ENCODE measurements around the gene MX1.

The MX1 gene

GRCh38 chr21:41477641-41478318, 51.7 kb downstream of the MX1 start:
- H3K27ac Mint-ChIP-seq = no peak overlapping the region
- DNase-seq = no peak
- H3K9me3 Mint-ChIP-seq = no peaks in the 10 kb centered on the region
- H3K4me1 Mint-ChIP-seq (ENCODE audit: low read depth) = no peaks in the 10 kb centered on the region
- H3K36me3 Mint-ChIP-seq (ENCODE audit: low read depth) = no peaks in the 10 kb centered on the region
- H3K27me3 Mint-ChIP-seq = peaks cover 10% of the 10 kb centered on the region
- no peak overlapping the region for H3K4me3 Mint-ChIP-seq

DNA sequence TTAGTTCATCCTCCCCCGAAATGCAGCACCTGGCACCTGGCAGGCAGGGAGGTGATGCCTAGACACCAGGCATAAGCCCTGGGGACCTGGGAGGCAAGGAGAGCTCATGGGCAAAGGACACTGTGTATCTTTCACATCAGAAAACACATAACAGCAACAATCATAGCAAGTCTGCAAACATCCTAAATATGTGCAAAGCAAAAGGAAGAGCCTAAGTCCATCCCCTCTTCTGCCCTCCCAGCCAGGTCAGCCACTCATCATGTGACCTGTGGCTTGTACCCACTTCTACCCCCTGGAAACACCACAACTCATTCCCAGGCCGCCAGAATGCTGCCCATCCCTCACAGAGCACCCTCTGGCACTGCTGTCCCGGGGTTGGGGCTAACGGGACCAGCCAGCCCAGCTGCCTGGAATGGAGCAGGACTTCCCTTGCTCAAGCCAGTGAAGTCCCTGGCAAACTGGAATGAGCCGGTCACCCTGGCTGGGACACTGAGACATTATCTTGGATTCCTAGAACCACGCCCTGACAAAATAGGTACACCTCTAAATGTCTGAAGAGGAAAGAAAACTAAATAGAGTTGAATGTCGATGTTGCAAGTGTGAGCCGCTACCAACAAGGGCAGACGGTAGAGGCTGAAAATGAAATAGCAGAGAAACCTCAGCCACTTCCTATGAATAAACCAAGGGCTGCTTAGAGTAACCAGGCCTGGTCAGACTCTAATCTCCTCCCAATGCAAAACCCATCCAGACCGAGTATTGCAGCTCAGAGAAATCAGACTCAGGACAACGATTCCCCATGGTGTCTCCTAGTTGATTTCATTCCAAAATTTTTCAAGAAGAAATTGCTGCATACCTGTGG, 52.5 kb downstream of the MX1 start:
- Mint-ChIP-seq H3K9me3 (no peaks in the 10 kb centered on the region), H3K27me3 (peaks cover 10% of the 10 kb centered on the region), H3K36me3 (ENCODE audit: low read depth) (no peaks in the 10 kb centered on the region), H3K27ac (no peak overlapping the region), H3K4me3 (no peak overlapping the region), H3K4me1 (ENCODE audit: low read depth) (no peaks in the 10 kb centered on the region)
- DNase-seq = no peak

- Mint-ChIP-seq H3K36me3 (ENCODE audit: low read depth) (no peaks in the 10 kb centered on the region), H3K4me3 (no peak overlapping the region), H3K27ac (no peak overlapping the region), H3K4me1 (ENCODE audit: low read depth) (no peaks in the 10 kb centered on the region), H3K27me3 (peaks cover 10% of the 10 kb centered on the region), H3K9me3 (no peaks in the 10 kb centered on the region)
- DNase-seq = no peak
These were observed 53.6 kb downstream of the MX1 start for GRCh38 chr21:41479686-41480085.

DNA sequence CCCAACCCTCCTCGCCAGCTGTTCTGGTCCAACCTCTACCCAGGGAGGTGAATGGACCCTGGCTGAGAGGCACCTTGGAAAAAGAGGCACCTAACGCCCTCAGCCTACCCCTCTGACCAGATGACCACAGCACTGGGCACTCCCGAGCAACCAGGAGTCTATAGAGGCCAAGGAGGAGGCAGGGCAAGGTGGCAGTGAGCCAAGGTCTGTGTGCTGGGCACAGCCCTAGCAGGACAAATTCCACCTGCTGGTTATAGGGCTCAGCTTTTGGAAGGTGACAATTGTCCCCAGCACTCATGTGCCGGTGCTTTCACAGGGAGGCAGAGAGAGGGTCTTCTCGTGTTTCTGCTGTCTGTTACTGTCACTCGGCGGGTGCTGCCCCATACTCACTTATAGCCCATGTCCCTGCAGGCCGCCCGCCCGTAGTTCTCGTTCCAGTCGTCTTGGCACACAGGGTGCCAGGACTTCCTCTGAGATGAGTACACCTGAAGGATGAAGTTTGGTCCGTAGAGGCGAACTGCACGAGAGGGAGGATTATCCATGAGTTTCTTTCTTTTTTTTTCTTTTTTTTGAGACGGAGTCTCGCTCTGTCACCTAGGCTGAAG, 54.1 kb downstream of the MX1 start:
- H3K27ac Mint-ChIP-seq = no peak overlapping the region
- H3K27me3 Mint-ChIP-seq = peaks cover 10% of the 10 kb centered on the region
- no peak for DNase-seq

DNA sequence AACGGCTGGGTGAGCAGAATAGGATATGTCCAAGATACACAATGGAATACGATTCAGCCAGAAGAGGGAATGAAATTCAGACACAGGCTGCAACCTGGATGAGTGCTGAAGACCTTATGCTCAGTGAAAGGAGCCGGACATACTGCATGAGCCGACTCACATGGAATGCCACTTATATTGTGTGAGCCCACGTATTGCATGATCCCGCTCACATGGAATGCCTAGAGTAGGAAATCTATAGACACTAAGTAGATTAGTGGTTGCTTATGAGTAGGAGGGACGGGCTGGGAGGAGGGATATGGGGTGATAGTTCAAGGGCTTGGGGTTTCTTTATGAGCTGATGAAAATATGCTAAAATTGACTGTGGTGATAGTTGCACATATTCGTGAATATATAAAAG, 55.2 kb downstream of the MX1 start:
- Mint-ChIP-seq H3K4me1 (ENCODE audit: low read depth) (no peaks in the 10 kb centered on the region), H3K4me3 (no peak overlapping the region), H3K36me3 (ENCODE audit: low read depth) (no peaks in the 10 kb centered on the region), H3K27ac (no peak overlapping the region), H3K9me3 (no peaks in the 10 kb centered on the region), H3K27me3 (peaks cover 10% of the 10 kb centered on the region)
- no peak for DNase-seq

More for the DNA sequence above, 54.1 kb downstream of the MX1 start:
- Mint-ChIP-seq H3K4me1 (ENCODE audit: low read depth) (no peaks in the 10 kb centered on the region), H3K9me3 (no peaks in the 10 kb centered on the region), H3K4me3 (no peak overlapping the region), H3K36me3 (ENCODE audit: low read depth) (no peaks in the 10 kb centered on the region)

GRCh38 chr21:41482301-41482700, 56.3 kb downstream of the MX1 start:
- Mint-ChIP-seq H3K27me3 (peaks cover 16% of the 10 kb centered on the region), H3K36me3 (ENCODE audit: low read depth) (no peaks in the 10 kb centered on the region), H3K4me3 (no peak overlapping the region), H3K4me1 (ENCODE audit: low read depth) (no peaks in the 10 kb centered on the region), H3K9me3 (no peaks in the 10 kb centered on the region), H3K27ac (no peak overlapping the region)
- DNase-seq = no peak

DNA sequence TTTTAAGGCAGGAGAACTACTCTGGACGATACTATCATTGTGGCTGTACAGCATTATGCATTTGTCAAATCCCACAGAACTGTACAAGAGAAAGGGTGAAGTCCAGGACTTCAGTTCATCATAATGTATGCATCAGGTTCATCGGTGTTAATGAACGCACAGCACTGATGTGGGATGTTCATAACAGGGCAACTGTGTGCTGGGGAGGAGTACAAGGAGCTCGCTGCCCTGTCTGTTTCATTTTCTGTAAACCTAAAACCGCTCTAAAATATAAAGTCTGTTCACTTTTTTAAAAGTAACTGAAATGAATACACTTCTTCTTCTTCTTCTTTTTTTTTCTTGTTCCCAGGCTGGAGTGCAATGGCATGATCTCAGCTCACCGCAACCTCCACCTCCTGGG, 56.9 kb downstream of the MX1 start:
- H3K27me3 Mint-ChIP-seq = peaks cover 13% of the 10 kb centered on the region
- H3K27ac Mint-ChIP-seq = no peak overlapping the region
- no peak for DNase-seq
- H3K4me3 Mint-ChIP-seq = no peak overlapping the region
- H3K9me3 Mint-ChIP-seq = no peaks in the 10 kb centered on the region
- no peaks in the 10 kb centered on the region for H3K4me1 Mint-ChIP-seq (ENCODE audit: low read depth)
- no peaks in the 10 kb centered on the region for H3K36me3 Mint-ChIP-seq (ENCODE audit: low read depth)

DNA sequence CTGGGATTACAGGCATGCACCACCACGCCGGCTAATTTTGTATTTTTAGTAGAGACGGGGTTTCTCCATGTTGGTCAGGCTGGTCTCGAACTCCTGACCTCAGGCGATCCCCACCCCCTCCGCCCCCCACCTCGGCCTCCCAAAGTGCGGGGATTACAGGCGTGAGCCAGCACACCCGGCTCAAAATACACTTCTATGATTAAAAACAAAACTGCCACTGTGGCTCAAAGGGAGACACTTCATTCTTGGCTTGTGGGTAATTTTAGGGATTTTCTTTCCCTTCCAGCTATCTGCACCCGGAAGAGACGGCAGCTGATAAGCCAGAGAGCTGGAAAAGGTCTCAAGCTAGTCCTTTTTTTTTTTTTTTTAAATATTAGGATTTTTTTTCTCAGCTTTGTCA, 57.4 kb downstream of the MX1 start:
- Mint-ChIP-seq H3K36me3 (ENCODE audit: low read depth) (no peaks in the 10 kb centered on the region), H3K27ac (no peak overlapping the region), H3K9me3 (no peaks in the 10 kb centered on the region), H3K4me1 (ENCODE audit: low read depth) (no peaks in the 10 kb centered on the region), H3K4me3 (no peak overlapping the region), H3K27me3 (peaks cover 10% of the 10 kb centered on the region)
- no peak for DNase-seq

- DNase-seq = no peak
- Mint-ChIP-seq H3K4me1 (ENCODE audit: low read depth) (no peaks in the 10 kb centered on the region), H3K27me3 (peaks cover 10% of the 10 kb centered on the region)
These were observed 57.9 kb downstream of the MX1 start for GRCh38 chr21:41483973-41484372.

GRCh38 chr21:41487082-41487481, 61.0 kb downstream of the MX1 start:
- no peak for DNase-seq
- no peak overlapping the region for H3K27ac Mint-ChIP-seq
- H3K4me3 Mint-ChIP-seq = no peak overlapping the region
- H3K27me3 Mint-ChIP-seq = peaks cover 12% of the 10 kb centered on the region
- H3K36me3 Mint-ChIP-seq (ENCODE audit: low read depth) = no peaks in the 10 kb centered on the region
- no peaks in the 10 kb centered on the region for H3K9me3 Mint-ChIP-seq
- no peaks in the 10 kb centered on the region for H3K4me1 Mint-ChIP-seq (ENCODE audit: low read depth)

More at GRCh38 chr21:41483973-41484372, 57.9 kb downstream of the MX1 start:
- no peaks in the 10 kb centered on the region for H3K36me3 Mint-ChIP-seq (ENCODE audit: low read depth)
- H3K27ac Mint-ChIP-seq = no peak overlapping the region
- no peaks in the 10 kb centered on the region for H3K9me3 Mint-ChIP-seq
- H3K4me3 Mint-ChIP-seq = no peak overlapping the region

- Mint-ChIP-seq H3K4me3 (no peak overlapping the region), H3K27me3 (peaks cover 12% of the 10 kb centered on the region), H3K4me1 (ENCODE audit: low read depth) (no peaks in the 10 kb centered on the region), H3K36me3 (ENCODE audit: low read depth) (no peaks in the 10 kb centered on the region), H3K9me3 (no peaks in the 10 kb centered on the region), H3K27ac (no peak overlapping the region)
- DNase-seq = no peak
These were observed 62.0 kb downstream of the MX1 start for GRCh38 chr21:41488080-41488479.

- no peaks in the 10 kb centered on the region for H3K36me3 Mint-ChIP-seq (ENCODE audit: low read depth)
- peaks cover 12% of the 10 kb centered on the region for H3K27me3 Mint-ChIP-seq
- no peaks in the 10 kb centered on the region for H3K9me3 Mint-ChIP-seq
These were observed 63.3 kb downstream of the MX1 start for GRCh38 chr21:41489329-41489728.

DNA sequence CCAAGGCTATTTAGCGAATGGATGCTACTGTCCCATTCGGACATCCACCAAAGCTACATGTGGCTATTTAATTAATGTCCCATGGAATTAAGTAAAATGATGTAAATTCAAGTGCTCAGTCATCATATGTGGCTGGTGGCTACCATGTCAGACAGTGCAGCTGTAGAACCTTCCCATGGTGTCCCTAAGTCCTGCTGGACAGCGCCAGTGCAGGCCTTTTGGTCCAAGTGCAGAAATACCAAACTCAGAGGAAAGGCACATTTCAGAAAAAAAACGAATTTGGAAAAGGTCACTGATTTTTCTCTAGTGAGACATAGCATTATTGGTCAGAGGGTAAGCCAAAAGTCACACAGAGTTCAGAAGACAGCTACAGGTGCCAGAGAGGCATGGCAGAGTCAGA, 64.3 kb downstream of the MX1 start:
- no peaks in the 10 kb centered on the region for H3K4me1 Mint-ChIP-seq (ENCODE audit: low read depth)
- H3K36me3 Mint-ChIP-seq (ENCODE audit: low read depth) = no peaks in the 10 kb centered on the region
- peaks cover 12% of the 10 kb centered on the region for H3K27me3 Mint-ChIP-seq

More at GRCh38 chr21:41489329-41489728, 63.3 kb downstream of the MX1 start:
- H3K4me1 Mint-ChIP-seq (ENCODE audit: low read depth) = no peaks in the 10 kb centered on the region
- H3K27ac Mint-ChIP-seq = no peak overlapping the region
- H3K4me3 Mint-ChIP-seq = no peak overlapping the region
- DNase-seq = no peak

GRCh38 chr21:41491412-41491811, 65.4 kb downstream of the MX1 start:
- Mint-ChIP-seq H3K9me3 (no peaks in the 10 kb centered on the region), H3K27ac (no peak overlapping the region), H3K4me3 (no peak overlapping the region), H3K4me1 (ENCODE audit: low read depth) (no peaks in the 10 kb centered on the region), H3K27me3 (peaks cover 12% of the 10 kb centered on the region), H3K36me3 (ENCODE audit: low read depth) (no peaks in the 10 kb centered on the region)
- DNase-seq = no peak

More for the DNA sequence above, 64.3 kb downstream of the MX1 start:
- Mint-ChIP-seq H3K4me3 (no peak overlapping the region), H3K27ac (no peak overlapping the region), H3K9me3 (no peaks in the 10 kb centered on the region)
- no peak for DNase-seq

- H3K27me3 Mint-ChIP-seq = peaks cover 11% of the 10 kb centered on the region
- no peaks in the 10 kb centered on the region for H3K9me3 Mint-ChIP-seq
- DNase-seq = no peak
- H3K4me3 Mint-ChIP-seq = no peak overlapping the region
- H3K4me1 Mint-ChIP-seq (ENCODE audit: low read depth) = no peaks in the 10 kb centered on the region
- H3K27ac Mint-ChIP-seq = no peak overlapping the region
- H3K36me3 Mint-ChIP-seq (ENCODE audit: low read depth) = no peaks in the 10 kb centered on the region
These were observed 68.2 kb downstream of the MX1 start for GRCh38 chr21:41494242-41494641.
